HS-27A (cell line): Measurements from ENCODE around the gene TASP1.
"Not testable (repeated sequence)": the region's sequence is repeated elsewhere in the genome, so short reads cannot be mapped to it uniquely, and the experiment has no call there.

ENCODE experiments used
- DNase-seq: peaks from one replicate; pipeline ENCODE4 v3.0.0-alpha.2; 2012; ENCODE audit warnings: low read depth, missing footprints

The TASP1 gene

GRCh38 chr20:13493143-13493542, 145.6 kb downstream of the TASP1 start:
- DNase-seq: no peak

DNA sequence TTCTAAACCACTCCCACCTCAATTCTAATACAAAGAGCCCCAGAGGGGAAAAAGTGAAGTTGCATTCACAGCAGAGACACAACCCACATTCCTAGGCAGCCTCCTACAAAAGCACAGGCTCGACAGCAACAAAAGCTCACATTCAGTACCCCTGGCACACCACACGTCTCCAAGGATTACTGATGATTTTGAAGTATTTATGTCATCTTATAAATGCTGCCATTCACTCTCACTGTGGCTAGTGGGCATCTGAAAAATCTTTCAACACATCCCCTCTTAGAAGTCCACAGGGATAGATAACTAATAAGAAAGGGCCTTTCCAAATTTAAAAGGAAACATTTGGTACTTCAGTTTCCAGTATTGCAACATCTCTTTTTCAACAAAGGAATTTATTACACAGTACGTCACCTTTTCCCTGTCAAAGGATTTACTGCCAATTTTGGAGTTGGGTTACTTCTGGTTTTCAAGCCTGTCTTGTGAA, 146.7 kb downstream of the TASP1 start:
- DNase-seq: no peak

DNA sequence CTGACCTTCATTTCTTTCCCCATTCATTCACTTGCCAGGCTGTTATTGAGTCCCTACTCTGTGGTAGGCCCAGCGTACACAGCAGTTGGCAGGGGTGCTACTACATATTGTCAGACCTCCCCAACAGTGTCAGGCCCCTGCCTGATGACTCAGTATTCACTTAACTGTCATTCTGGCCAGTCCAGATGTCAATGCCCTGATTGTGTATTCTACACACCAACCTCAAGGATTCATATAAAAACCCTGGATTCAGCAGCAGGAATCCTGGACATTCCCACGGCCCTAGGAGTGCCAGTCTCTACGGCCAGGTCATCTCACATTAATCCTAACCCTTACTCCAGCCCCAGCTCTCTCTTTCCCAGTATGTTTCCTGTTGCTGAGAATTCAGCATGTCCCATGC, 151.5 kb downstream of the TASP1 start:
- DNase-seq: no peak

DNA sequence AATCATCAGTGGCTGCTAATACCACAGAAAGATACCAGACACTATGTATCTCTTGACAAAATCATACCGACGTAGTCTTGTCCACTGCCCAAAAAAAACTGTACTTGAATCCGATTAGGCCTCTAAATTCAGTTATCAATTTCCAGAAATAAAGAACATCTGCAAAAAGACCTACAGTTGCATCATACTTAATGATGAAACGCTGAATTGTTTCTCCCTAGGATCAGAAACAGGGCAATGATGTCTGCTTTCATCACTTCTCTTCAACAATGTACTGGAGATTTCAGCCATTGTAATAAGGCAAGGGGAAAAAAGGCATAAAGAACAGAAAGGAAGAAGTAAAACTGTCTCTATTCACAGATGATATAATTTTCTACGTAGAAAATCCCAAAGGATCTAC, 152.0 kb downstream of the TASP1 start:
- no peak for DNase-seq

GRCh38 chr20:13485576-13485975, 153.2 kb downstream of the TASP1 start:
- no peak for DNase-seq

- not testable (repeated sequence) for DNase-seq
Measured at GRCh38 chr20:13485019-13485418, 153.7 kb downstream of the TASP1 start.

DNA sequence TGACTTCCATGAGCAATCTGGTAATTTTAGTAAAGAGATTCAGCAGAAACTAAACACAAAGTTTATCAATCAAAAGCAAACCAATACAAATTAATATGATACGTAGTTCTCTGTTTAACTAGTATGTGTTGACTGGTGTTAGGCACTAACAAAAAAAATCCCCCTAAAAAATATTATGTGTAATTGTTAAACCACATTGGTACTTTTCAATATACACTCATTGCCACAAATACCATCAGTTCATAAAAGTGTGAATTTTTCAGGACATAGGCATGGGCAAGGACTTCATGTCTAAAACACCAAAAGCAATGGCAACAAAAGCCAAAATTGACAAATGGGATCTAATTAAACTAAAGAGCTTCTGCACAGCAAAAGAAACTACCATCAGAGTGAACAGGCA, 155.3 kb downstream of the TASP1 start:
- DNase-seq: not testable (repeated sequence)

DNA sequence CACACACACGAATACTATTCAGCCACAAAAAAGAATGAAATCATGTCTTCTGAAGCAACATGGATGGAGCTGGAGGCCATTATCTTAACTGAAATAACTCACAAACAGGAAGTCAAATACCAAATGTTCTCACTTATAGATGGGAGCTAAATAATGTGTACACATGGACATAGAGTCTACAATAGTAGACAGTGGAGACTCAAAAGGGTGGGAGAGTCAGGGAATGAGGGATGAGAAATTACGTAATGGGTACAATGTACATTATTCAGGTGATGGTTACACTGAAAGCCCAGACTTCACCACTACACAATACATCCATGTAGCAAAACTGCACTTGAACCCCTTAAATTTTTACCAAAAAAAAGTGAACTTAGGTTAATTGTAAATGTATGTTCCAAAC, 160.4 kb downstream of the TASP1 start:
- DNase-seq: no peak

- DNase-seq: no peak
Measured at GRCh38 chr20:13474467-13474866, 164.3 kb downstream of the TASP1 start.

GRCh38 chr20:13469262-13469661, 169.5 kb downstream of the TASP1 start:
- DNase-seq: no peak

GRCh38 chr20:13468166-13468565, 170.6 kb downstream of the TASP1 start:
- no peak for DNase-seq

GRCh38 chr20:13464702-13465101, 174.0 kb downstream of the TASP1 start:
- no peak for DNase-seq

- DNase-seq: no peak
Measured at GRCh38 chr20:13461849-13462458, 176.8 kb downstream of the TASP1 start.

- DNase-seq: peak; percentile 12
Measured at GRCh38 chr20:13458860-13459451, 179.8 kb downstream of the TASP1 start.

DNA sequence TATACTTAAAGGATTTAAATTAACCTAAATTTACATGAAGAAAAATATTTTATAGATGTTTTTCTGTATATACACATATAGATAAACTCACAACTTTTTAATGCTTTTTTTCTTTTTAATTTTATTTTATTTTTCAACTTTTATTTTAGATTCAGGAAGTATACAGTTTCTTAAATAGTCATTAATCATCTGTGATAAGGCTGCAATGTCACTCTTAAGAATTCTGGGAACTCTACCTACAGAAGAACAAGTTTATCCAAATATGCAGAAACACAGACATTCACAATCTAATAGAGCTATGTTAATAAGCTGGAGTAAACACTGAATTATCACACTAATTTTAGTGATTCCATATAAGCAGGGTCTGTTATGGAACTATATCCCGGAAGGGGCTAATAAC, 181.2 kb downstream of the TASP1 start:
- DNase-seq: no peak

- no peak for DNase-seq
Measured at GRCh38 chr20:13455713-13456112, 183.0 kb downstream of the TASP1 start.

- DNase-seq: no peak
Measured at GRCh38 chr20:13453367-13453766, 185.4 kb downstream of the TASP1 start.

DNA sequence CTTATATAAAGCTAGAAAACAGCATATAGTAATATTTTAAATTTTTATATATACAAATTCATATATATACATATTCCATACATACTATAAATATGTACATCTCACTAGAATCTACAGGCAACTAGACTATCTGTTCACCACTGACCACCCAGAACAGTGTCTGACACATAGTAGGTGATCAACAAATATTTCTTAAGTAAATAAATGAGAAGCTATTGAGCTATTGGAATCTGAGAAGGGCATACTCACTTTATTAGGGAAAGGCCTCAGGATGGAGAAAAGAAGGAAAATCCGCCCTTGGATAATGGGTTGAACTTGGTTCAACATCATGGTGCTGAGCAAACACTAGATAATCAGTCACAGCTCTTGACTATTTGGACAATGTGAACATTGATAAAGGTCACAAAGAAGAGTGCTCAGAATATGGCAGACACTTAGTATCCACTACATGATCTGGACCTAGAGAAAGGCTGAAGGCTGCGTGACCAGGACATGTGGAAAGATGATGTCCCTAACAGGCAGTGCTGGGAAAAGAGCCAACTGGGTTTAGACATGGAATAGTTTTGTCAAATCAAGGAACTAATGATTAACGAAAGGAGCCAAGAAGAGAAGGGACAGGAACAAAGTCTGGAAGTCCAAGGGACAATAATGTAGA, 186.1 kb downstream of the TASP1 start:
- no peak for DNase-seq

GRCh38 chr20:13449868-13450434, 188.8 kb downstream of the TASP1 start:
- DNase-seq: no peak

DNA sequence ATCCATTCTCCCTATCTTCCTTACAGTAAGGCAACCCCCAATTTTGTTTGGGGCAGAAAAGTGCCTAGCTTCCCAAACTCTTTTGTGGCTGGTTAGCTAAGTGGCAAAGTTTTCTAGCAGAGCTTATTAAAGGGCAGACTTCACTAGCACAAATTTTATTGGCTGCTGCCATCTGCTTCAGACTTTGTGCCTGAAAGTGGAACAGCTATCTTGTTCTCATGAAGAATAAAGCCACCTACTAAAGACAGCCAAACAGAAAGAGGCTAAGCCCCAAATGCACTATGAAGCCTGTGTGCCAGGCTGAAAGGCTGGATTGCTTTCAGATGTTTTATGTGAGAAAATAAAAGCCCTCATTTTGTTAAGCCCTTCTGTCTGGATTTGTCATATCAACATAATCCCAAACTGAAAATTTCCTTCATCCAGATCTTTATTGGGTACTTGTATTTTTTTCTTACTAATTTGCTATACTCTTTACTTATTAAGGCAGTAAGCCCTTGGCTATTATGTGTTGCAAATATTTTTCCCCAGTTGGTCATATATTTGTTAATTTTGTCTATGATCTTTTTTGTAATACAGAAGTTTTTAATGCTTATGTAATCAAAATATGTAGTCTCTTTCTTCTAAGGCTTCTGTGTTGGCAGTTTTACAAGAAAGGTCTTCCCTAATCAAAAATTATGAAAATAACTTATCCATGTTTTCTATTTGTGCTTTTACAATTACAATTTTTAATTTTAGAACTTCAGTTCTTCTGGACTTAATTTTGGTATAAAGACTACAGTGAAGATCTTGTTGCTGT, 191.1 kb downstream of the TASP1 start:
- DNase-seq: no peak

DNA sequence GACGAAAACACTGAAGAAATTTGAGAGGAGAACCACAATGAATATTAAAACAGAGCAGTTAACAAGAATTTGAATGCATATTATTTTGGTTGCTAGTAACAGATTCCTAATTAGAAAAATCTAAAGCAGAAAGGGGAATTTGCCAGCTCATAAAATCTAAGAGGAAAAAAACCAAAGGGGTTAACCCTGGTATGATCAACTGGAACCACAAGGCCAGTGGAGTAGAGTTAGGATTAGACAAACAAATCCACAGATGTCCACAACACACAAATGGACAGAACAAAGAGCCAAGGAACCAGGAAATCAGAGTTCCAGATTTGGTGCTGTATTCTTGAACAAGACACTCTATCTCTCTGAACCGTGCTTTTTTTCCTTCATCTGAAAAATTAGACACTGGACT, 195.0 kb downstream of the TASP1 start:
- no peak for DNase-seq

DNA sequence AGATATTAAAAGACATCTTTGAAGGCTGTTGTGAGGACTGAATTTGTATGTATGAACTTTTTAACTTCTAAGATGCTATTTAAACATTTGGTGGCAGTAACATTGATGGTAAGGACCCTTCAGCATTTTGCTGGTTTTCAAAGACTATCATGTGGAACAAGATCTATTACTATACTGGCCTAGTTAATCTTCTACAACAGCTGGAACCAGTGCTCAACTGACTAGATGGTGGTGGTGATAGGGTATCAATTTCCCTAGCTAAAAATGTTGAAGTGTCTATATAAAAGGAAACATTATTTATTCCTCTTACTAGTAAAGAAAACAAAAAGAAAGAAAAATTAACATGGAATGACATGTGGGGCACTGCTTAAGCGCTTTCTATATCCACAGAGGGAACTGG, 195.7 kb downstream of the TASP1 start:
- DNase-seq: no peak
